ENCODE results near the gene PSME1.

The PSME1 gene

DNA sequence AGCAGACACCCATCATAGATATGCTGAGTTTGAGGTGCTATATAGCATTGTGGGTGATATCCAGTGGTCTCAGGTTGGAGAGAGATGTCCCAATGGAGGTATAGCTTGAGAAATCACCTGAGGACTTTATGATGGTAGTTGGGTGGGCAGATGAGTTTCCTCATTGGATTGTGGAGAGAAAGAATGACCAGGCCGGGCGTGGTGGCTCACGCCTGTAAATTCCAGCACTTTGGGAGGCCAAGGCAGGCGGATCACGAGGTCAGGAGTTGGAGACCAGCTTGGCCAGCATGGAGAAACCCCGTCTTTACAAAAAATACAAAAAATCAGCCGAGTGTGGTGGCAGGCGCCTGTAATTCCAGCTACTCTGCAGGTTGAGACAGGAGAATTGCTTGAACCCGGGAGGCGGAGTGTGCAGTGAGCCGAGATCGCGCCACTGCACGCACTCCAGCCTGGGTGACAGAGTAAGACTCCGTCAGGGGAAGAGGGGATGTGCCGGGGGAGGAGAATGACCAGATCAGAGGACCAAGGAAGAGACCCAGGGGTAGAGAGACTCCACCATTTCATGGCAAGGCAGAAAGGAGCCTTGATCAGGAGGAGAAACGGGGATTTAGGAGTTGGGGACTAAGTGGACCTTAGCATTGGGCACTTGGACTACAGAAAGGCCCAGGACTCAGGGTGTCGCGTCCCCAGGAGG lies 42.6 kb upstream of the PSME1 start:
- H3K4me3 ChIP-seq (replicated peaks; ENCODE audit: low read depth, low read length): peak overlapping the region; percentile 72
- TF ChIP-seq, protein P1, sequence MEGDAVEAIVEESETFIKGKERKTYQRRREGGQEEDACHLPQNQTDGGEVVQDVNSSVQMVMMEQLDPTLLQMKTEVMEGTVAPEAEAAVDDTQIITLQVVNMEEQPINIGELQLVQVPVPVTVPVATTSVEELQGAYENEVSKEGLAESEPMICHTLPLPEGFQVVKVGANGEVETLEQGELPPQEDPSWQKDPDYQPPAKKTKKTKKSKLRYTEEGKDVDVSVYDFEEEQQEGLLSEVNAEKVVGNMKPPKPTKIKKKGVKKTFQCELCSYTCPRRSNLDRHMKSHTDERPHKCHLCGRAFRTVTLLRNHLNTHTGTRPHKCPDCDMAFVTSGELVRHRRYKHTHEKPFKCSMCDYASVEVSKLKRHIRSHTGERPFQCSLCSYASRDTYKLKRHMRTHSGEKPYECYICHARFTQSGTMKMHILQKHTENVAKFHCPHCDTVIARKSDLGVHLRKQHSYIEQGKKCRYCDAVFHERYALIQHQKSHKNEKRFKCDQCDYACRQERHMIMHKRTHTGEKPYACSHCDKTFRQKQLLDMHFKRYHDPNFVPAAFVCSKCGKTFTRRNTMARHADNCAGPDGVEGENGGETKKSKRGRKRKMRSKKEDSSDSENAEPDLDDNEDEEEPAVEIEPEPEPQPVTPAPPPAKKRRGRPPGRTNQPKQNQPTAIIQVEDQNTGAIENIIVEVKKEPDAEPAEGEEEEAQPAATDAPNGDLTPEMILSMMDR (IDR thresholded peaks at IDR 0.05; ENCODE audit: low read length, missing control alignments): no peak
- DNase-seq (ENCODE audit: low read depth): no peak

DNA sequence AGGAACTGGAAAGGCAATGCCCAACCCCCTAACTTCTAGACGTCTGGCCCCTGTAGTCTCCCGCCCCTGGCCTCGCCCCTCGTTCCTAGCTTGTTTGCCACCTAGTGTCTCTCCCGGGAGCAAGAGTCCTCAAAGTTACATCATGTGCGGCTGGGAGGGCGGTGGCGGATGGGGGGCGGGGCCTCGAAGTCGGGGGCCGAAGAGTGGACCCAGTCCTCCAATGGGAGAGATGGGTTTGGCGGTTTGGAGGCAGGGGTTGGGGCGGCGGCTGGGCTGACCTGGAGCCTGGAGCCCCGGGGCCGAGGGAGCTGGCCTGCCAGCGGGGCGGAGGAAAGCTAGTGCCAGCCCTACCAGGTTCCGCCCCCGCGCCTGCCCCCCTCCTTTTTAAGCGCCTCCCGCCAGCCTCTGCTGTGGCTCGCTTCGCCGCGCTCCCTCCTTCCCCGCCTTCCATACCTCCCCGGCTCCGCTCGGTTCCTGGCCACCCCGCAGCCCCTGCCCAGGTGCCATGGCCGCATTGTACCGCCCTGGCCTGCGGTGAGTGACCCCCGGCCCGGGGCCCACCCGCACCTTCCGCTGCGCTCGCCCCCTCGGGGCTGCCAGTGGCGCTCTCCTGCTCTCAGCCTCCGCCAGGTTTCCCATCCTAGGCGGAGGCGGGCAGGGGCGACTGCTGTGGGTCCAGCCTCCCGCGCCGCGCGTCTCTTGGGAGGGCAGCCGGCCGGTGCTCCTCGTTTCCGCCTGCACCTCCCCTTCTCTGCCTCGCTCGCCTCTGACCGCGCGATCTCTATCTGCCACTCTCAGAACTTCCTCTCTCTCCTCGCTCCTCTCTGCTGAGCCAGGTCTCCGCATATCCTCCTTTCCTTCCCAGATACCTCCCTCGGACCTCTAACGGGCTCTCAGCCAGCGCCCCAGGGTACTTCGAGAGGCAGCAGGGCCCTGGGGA lies 41.8 kb upstream of the PSME1 start, which contains the start of gene PCK2:
PCK2 (plus strand) TSS at position 411 of the 940 bp plus-strand sequence; CDS start at position 506, 95 bp downstream.
- peak within 1 kb of the TSS; percentile 72 for H3K4me3 ChIP-seq (replicated peaks; ENCODE audit: low read depth, low read length)
- peak; percentile 88 for DNase-seq (ENCODE audit: low read depth)
- TF ChIP-seq, protein P1 (IDR thresholded peaks at IDR 0.05; ENCODE audit: low read length, missing control alignments): no peak

DNA sequence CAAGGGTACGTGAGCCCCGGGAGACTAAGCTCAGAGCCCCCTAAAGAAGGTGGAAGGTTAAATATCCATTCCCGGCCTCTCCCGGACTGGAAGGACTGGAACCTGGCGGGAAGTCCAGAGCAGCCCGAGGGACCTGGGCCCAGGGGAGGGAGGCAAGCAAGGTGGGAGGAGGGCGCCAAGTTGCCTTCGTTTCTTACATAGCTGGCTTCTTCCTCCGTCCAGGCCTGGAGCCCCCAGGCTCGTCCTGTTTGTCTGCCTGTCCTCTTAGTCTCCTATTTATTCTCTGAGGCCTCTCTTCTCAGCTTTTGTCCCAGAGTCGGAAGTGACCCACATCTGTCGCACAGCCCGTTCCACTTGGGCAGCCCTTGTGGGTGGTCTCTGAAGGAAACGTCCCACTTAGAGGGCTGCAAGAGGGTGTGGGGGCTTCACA lies 41.1 kb upstream of the PSME1 start:
- DNase-seq (ENCODE audit: low read depth): no peak
- H3K4me3 ChIP-seq (replicated peaks; ENCODE audit: low read depth, low read length): peak overlapping the region; percentile 72
- TF ChIP-seq, protein P1 (IDR thresholded peaks at IDR 0.05; ENCODE audit: low read length, missing control alignments): no peak

DNA sequence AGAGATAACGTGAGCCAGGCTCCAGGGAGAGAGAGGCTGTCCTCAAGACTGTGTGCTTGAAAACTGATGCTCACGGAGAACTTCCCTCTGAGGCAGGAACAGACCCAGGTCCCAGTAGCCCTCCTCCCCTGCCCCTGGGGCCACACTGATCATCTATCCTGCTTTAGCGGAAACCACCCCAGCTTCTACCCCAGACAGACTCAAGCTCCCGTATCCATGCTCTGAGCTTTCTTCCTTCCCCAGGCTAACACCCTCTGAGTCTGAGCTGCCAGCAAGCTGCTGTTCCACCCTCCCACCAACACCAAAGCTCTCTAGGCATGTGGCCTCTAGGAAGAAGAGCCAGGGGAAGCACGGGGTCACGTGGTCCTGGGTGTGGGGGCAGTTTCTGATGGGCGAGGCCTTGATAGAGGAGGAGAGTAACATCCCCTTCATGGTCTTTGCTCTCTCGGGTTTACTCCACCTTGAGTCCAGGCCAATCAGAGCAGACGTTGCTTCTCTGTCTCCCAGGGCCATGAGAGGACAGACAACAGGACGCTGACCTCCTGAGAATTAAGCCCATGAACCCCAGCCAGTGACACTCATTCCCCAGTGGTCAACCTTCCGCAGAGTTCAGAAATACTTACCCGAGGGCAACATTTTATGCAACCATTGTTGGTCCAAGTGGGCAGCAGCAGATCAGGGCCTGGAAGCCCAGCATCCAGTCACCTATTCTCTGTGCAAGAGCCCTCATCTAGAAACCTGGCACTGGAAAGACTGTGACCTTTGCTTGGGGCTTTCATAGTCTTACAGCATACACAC lies 40.5 kb upstream of the PSME1 start:
- peak; percentile 33 for DNase-seq (ENCODE audit: low read depth)
- H3K4me3 ChIP-seq (replicated peaks; ENCODE audit: low read depth, low read length): peak overlapping the region; percentile 72
- TF ChIP-seq, protein P1 (IDR thresholded peaks at IDR 0.05; ENCODE audit: low read length, missing control alignments): no peak

DNA sequence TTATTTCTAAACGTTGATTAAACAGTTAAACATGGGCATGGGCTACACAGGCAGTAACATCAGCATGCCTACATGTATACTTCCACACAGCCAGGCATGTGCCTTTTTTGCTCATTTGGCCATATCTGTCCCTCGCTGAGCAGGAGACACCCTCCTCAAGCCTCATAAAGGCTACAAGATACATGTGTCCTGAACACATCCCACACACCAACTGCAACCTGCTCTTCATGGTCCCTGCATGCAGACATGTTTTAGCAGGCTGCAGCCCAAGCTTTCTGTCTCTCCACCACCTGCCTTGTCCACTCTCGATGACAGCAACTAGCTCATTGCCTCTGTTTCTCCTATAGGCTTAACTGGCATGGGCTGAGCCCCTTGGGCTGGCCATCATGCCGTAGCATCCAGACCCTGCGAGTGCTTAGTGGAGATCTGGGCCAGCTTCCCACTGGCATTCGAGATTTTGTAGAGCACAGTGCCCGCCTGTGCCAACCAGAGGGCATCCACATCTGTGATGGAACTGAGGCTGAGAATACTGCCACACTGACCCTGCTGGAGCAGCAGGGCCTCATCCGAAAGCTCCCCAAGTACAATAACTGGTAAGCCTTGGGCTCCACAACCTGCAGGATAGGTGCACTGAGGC lies 39.3 kb upstream of the PSME1 start:
- no peak for DNase-seq (ENCODE audit: low read depth)
- TF ChIP-seq, protein P1 (IDR thresholded peaks at IDR 0.05; ENCODE audit: low read length, missing control alignments): no peak

More for the DNA sequence above, 39.3 kb upstream of the PSME1 start:
- H3K4me3 ChIP-seq (replicated peaks; ENCODE audit: low read depth, low read length): no peak overlapping the region

Data from fibroblast of pulmonary artery (primary cell).